Measurements from ENCODE around the gene COL2A1. TPM values are rescaled to one million over a fixed set of nuclear protein-coding genes. Genes with fewer than 3 reads are reported as not detected.

COL2A1 gene
- total RNA-seq, 4 donors from 2014 or later = 0.12 to 0.56 TPM; not detected in 2

DNA sequence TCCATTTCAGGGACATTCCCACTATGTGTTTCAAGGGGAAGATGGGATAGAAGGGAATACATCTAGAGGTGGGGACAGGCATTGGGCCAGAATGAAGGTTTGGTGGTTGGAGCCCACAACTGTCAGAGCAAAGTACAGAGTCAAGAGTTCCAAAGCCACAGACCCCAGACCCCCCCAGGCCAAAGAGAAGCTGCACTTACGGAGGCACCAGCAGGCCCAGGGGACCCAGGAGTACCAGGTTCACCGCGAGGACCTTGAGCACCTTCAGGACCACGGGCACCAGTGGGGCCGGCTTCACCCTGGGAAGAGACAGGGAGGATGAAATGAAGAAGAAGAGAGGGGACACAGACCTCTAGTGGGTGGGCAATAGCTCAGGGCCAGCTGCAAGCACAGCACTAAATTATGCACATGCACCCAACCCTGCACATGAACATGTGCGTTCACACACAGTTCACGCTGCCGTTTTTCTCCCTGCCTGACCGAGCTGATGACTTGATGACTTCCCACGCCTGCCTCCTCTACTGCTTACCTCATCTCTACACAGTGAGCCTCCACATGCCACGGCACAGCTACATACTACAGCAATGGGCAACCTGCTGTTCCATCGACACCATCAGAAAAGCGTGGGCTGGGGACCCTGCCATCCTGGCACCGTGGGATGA lies 16.7 kb downstream of the COL2A1 start:
- DNase-seq (ENCODE audit: low spot score) (no peak), ATAC-seq (ENCODE audit: low FRiP score) (no peak)
- TF ChIP-seq, protein P1, sequence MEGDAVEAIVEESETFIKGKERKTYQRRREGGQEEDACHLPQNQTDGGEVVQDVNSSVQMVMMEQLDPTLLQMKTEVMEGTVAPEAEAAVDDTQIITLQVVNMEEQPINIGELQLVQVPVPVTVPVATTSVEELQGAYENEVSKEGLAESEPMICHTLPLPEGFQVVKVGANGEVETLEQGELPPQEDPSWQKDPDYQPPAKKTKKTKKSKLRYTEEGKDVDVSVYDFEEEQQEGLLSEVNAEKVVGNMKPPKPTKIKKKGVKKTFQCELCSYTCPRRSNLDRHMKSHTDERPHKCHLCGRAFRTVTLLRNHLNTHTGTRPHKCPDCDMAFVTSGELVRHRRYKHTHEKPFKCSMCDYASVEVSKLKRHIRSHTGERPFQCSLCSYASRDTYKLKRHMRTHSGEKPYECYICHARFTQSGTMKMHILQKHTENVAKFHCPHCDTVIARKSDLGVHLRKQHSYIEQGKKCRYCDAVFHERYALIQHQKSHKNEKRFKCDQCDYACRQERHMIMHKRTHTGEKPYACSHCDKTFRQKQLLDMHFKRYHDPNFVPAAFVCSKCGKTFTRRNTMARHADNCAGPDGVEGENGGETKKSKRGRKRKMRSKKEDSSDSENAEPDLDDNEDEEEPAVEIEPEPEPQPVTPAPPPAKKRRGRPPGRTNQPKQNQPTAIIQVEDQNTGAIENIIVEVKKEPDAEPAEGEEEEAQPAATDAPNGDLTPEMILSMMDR (IDR thresholded peaks at IDR 0.05) = no peak

DNA sequence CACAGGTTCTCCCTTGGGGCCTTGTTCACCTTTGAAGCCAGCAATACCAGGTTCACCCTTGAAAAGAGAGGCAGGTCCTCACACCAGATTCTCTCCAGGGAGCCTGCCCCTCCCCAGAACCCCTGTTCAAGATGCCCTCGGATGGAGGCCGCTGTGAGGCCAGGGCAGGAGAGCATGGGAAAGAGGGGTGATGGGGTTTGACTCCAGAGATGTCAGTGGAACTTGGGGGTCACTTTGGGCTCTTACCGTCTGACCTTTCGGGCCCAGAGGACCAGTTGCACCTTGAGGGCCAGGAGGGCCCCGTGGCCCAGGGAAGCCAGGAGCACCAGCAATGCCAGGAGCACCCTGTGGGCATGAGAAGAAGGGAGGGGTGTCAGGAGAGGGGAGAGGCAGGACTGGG lies 17.4 kb downstream of the COL2A1 start:
- ATAC-seq (ENCODE audit: low FRiP score) = no peak
- no peak for DNase-seq (ENCODE audit: low spot score)
- TF ChIP-seq, protein P1 (IDR thresholded peaks at IDR 0.05) = no peak

DNA sequence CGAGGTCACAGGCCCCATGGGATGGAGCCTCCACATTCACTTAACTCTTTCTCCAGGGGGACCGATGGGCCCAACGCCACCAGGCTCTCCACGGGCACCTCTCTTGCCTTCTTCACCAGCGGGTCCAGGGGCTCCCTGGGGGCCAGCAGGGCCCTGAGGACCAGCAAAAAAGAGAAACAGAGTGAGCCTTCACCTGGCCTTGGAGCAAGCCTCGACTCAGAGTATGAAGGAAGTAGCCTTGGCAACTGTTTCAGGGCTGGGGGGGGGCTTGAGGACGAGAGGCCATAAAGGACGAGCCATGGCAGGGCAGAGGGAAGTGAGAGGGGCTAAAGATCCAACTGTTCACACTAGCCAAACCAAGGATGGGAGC lies 18.0 kb downstream of the COL2A1 start:
- ATAC-seq (ENCODE audit: low FRiP score) = no peak
- TF ChIP-seq, protein P1 (IDR thresholded peaks at IDR 0.05) = no peak
- DNase-seq (ENCODE audit: low spot score) = no peak

DNA sequence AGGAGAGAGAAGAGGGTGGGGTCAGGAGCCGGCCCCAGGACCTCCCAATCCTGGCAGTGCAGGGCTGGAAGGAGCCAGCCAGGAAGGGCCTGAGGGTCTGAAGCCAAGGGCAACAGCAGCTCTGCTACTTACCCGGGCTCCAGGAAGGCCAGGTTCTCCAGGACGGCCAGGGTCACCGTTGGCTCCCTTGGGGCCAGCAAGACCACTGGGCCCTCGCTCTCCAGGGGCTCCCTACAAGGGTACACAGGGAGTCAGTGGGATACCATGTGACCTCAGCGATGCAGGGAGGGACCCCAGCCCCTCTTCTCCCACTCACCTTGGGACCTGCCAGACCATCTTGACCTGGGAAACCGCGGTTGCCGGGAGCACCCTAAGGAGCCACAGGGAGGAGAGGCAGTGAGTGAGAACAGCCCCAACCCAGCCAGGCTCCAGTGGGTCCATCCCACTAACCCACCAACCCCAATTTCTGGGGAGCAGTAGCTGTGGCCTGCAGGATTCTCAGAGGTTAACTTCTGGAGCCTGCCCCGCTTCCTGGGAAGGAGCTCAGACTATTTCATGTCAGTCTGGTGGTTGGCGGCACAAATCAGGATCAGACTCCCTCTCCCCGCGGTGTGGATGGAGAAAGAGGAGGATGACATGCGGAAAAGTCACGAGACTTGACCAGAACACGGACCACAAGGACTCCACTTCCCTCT lies 18.5 kb downstream of the COL2A1 start:
- DNase-seq (ENCODE audit: low spot score) = no peak
- TF ChIP-seq, protein P1 (IDR thresholded peaks at IDR 0.05) = no peak
- ATAC-seq (ENCODE audit: low FRiP score) = no peak

DNA sequence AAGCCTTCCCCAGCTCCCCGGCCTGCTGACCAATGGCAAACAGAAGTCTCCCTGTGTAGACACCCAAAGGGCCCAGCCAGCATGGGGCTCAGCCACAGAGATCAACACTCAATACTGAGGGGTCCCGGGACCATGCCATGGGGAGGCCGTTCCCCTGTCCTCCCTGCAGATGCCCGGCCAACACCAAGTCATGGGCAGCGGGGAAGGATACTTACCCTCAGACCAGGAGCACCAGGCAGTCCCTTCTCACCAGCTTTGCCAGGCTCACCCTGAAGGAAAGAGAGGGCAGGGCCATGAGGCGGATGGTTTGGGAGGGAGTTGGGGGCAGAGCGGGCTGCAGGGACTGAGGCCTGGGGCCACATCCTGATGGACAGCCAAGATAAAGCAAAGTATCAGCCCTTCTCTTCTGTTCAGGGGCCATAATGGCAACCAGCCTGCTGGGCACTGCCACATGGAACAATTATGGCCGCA lies 19.9 kb downstream of the COL2A1 start:
- DNase-seq (ENCODE audit: low spot score) (no peak), ATAC-seq (ENCODE audit: low FRiP score) (no peak)
- TF ChIP-seq, protein P1 (IDR thresholded peaks at IDR 0.05) = no peak

DNA sequence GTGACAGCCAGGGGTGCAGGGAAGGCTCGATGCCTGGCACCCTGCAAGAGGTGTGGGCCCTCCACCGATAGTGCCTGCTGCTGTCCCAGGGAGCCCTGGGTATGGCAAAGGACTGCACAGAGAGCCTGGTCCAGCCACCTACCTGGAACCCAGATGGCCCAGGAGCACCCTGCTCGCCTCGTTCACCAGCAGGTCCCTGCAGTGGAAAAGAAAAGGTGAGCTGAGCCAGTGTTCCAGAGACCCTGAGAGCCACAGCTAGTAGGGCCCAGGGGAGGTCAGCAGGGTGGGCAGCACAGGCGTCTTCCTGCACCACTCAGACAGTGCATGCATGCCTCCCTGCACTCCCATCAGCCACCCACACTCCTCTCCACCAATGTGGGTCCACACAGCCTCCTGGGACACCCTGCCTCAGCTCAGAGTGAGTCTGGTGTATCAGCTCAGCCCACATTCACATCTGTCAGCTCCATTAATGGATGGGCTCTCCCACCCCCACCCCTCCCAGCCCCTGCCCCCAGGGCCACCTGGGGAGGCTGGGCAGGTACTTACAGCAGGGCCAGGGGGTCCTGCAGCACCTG lies 20.6 kb downstream of the COL2A1 start:
- TF ChIP-seq, protein P1 (IDR thresholded peaks at IDR 0.05) = no peak
- no peak for DNase-seq (ENCODE audit: low spot score)
- ATAC-seq (ENCODE audit: low FRiP score) = no peak

Measured in omental fat pad (tissue), 4 donors.